Esophagus muscularis mucosa (tissue), 4 donors: Measurements from ENCODE around the gene KDM6B. TPM values are rescaled to one million over a fixed set of nuclear protein-coding genes. Genes with fewer than 3 reads are reported as not detected.
"Not testable (repeated sequence)": the region's sequence is repeated elsewhere in the genome, so short reads cannot be mapped to it uniquely, and the experiment has no call there.

Experiments
- DNase-seq: peaks from one replicate; pipeline ENCODE4 v3.0.0-alpha.2; 2017; ENCODE audit errors: extremely low spot score
- H3K27ac ChIP-seq, 4 donors: fragments of 200-600 bp; sonication (generic); replicated peaks in 1 of 4; 1 replicate in 3 of 4; 2 replicates in 1 of 4; pipeline ENCODE4 v1.5.1; 2016 to 2019; ENCODE audit warnings: mild to moderate bottlenecking in 1 of 4
- H3K27me3 ChIP-seq, 4 donors: fragments of 200-600 bp; sonication (generic); one replicate each; pipeline versions ENCODE4 v1.5.1 to v1.6.0; 2016 to 2019
- H3K36me3 ChIP-seq, 4 donors: fragments of 200-600 bp; sonication (generic); one replicate each; pipeline ENCODE4 v1.5.1; 2016 to 2019
- H3K4me1 ChIP-seq, 4 donors: fragments of 200-600 bp; sonication (generic); one replicate each; pipeline ENCODE4 v1.5.1; 2016 to 2019
- H3K4me3 ChIP-seq, 4 donors: fragments of 200-600 bp; sonication (generic); 1 replicate in 2 of 4; 2 replicates in 2 of 4; pipeline ENCODE4 v1.5.1; 2016 to 2019; ENCODE audit warnings: mild to moderate bottlenecking in 4 of 4, moderate library complexity in 1 of 4
- H3K9me3 ChIP-seq, 4 donors: fragments of 200-600 bp; sonication (generic); 1 replicate in 3 of 4; 2 replicates in 1 of 4; pipeline ENCODE4 v1.5.1; 2016 to 2019
- EP300 ChIP-seq: sonication (generic); formaldehyde crosslinking; IDR thresholded peaks from one replicate; pipeline ENCODE4 v1.6.1; 2017; ENCODE audit warnings: antibody characterized with exemption
- POLR2A ChIP-seq: fragments of 450-650 bp; IDR thresholded peaks from one replicate; pipeline ENCODE4 v1.6.1; 2017; ENCODE audit warnings: antibody characterized with exemption, moderate library complexity, mild to moderate bottlenecking, low read depth
- POLR2AphosphoS5 ChIP-seq, 2 donors: sonication (generic); formaldehyde crosslinking; IDR thresholded peaks; one replicate each; pipeline ENCODE4 v1.6.1; 2017; ENCODE audit warnings: antibody characterized with exemption in 2 of 2
- WGBS: methylation state at CpG from one replicate; pipeline ENCODE4 v1.1.5; 2018; 5-methylcytosine and 5-hydroxymethylcytosine counted together
- intact Hi-C: fragments of 100-400 bp; cut with DNase I; formaldehyde crosslinking; loops from one replicate; pipeline ENCODE4 v1.15.1; 2023
- total RNA-seq, 4 donors: library from RNA; depleted of rRNA; stranded (reverse); fragments of >200 nt; gene quantifications; one replicate each; pipeline versions ENCODE4 v1.1.0 to v1.2.1, GENCODE V29; 2016
- TF ChIP-seq, protein P1 (sequence below), 3 experiments: fragments of 200-600 bp in 2 of 3; fragments of 450-650 bp in 1 of 3; sonication (generic) in 2 of 3; IDR thresholded peaks; one replicate each; pipeline ENCODE4 v1.5.1; 2017 to 2019; ENCODE audit warnings: antibody characterized with exemption in 3 of 3, mild to moderate bottlenecking in 2 of 3, moderate library complexity in 1 of 3

The KDM6B gene
- total RNA-seq, 4 donors from 2014 or later: 10.8 to 101 (median 15.1) TPM

DNA sequence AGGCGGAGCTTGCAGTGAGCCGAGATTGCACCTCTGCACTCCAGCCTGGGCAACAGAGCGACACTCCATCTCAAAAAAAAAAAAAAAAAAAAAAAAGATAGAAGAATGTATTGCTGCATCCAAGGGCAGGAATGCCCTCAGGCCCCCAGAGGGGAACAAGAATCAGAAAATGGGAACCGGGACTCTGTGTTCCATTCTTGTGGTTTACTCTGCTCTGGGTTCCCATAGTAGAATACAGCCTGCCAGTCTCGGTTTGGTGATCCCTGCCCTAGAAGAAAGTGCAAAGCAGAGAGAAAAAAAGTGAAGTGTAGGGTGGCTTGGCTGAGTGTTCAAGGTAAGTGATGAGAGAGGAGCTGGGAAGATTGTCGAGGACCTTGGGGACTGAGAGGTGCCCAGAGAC lies 27.4 kb upstream of the KDM6B start:
- Histone ChIP-seq H3K9me3 (no peaks in the 10 kb centered on the region), H3K27ac (no peak overlapping the region), H3K4me3 (no peak overlapping the region), H3K4me1 (no peaks in the 10 kb centered on the region), H3K27me3 (peaks cover 0 to 39% (median 0%) of the 10 kb centered on the region in 4 donors), H3K36me3 (no peaks in the 10 kb centered on the region)
- TF ChIP-seq POLR2A (no peak), EP300 (no peak), POLR2AphosphoS5 (IDR thresholded peaks at IDR 0.05) (no peak)
- TF ChIP-seq, protein P1, sequence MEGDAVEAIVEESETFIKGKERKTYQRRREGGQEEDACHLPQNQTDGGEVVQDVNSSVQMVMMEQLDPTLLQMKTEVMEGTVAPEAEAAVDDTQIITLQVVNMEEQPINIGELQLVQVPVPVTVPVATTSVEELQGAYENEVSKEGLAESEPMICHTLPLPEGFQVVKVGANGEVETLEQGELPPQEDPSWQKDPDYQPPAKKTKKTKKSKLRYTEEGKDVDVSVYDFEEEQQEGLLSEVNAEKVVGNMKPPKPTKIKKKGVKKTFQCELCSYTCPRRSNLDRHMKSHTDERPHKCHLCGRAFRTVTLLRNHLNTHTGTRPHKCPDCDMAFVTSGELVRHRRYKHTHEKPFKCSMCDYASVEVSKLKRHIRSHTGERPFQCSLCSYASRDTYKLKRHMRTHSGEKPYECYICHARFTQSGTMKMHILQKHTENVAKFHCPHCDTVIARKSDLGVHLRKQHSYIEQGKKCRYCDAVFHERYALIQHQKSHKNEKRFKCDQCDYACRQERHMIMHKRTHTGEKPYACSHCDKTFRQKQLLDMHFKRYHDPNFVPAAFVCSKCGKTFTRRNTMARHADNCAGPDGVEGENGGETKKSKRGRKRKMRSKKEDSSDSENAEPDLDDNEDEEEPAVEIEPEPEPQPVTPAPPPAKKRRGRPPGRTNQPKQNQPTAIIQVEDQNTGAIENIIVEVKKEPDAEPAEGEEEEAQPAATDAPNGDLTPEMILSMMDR (IDR thresholded peaks at IDR 0.05): no peak
- no peak for DNase-seq
- 77% methylated on average over 6 of the region's 6 CpGs for WGBS
- intact Hi-C loops: no loop called here

DNA sequence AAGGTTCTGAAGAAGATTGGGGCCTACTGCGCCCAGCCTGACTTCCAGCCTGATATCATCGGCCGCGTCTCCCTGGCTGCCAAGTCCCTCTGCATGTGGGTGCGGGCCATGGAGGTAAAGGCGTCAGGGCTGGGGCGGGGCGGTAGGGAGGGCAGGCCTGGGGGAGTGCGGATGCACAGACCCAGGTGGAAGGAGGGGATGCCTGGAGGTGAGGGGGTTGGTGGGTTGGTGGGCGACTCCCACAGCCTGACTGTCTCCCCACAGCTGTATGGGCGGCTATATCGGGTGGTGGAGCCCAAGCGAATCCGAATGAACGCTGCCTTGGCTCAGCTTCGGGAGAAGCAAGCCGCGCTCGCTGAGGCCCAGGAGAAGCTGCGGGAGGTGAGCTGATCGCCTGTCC lies 26.8 kb upstream of the KDM6B start:
- TF ChIP-seq, protein P1 (IDR thresholded peaks at IDR 0.05): no peak
- TF ChIP-seq POLR2A (no peak), POLR2AphosphoS5 (IDR thresholded peaks at IDR 0.05) (no peak), EP300 (no peak)
- intact Hi-C loops: no loop called here
- no peak overlapping the region for H3K27ac ChIP-seq
- no peaks in the 10 kb centered on the region for H3K36me3 ChIP-seq
- WGBS: 87% methylated on average over 11 of the region's 21 CpGs
- H3K27me3 ChIP-seq: peaks cover 0 to 39% (median 0%) of the 10 kb centered on the region in 4 donors
- H3K9me3 ChIP-seq: no peaks in the 10 kb centered on the region
- DNase-seq: no peak
- no peaks in the 10 kb centered on the region for H3K4me1 ChIP-seq
- H3K4me3 ChIP-seq: no peak overlapping the region

DNA sequence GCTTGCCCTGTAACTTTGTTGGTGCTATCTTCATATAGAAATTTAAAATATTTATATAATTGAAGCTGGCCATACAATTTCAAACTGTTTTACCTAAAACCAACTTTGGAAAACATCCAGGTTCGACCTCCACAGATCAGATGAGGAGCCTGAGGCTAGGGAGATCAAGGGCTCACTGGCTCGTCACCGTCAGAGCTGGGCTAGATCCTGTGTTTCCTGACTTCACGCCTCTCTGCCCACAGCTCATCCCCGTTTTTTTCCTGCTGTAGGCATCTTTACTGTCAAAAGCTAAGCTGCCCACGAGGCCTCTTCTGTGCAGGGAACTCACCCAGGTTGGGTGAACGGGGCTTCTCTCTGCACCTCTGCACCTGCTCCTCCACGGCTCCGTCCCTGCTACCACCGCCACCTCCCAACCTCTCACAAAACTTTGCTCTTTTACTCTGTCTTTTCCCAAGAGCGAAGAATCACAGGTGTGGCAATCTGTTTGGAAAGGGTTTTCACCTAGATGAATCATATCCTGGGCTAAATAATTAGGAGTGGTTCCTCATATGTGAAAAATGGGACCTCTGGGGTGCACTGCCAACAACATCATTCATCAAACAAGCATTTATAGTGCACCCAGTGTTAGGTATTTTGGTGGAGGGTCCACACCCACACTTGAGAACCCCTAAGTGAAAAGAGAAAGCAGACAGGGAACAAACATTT lies 24.8 kb upstream of the KDM6B start:
- WGBS: 73% methylated on average over 11 of the region's 11 CpGs
- no peak for DNase-seq
- intact Hi-C loops: no loop called here
- Histone ChIP-seq H3K27me3 (peaks cover 0 to 24% (median 0%) of the 10 kb centered on the region in 4 donors), H3K36me3 (no peaks in the 10 kb centered on the region), H3K27ac (no peak overlapping the region), H3K4me3 (no peak overlapping the region), H3K9me3 (no peaks in the 10 kb centered on the region), H3K4me1 (no peaks in the 10 kb centered on the region)
- TF ChIP-seq POLR2A: no peak
- TF ChIP-seq, protein P1 (IDR thresholded peaks at IDR 0.05): no peak
- TF ChIP-seq EP300: no peak

DNA sequence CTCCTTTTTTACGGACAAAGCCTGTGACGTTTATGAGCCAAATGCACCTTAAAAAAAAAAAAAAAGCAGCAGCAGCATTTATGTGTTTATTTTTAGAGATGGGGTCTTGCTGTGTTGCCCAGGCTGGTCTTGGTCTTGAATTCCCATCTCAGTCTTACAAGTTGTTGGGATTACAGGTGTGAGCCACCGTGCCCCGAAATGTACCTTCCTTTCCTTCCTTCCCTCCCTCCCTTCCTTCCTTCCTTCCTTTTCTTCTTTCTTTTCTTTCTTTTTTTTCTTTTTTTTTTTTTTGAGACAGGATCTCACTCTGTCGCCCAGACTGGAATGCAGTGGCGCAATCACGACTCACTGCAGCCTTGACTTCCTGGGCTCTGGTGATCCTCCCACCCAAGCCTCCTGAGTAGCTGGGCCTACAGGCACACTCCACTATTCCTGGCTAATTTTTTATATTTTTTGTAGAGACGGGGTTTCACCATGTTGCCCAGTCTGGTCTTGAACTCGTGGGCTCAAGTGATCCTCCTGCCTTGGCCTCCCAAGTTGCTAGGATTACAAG lies 24.1 kb upstream of the KDM6B start:
- peaks cover 0 to 18% (median 0%) of the 10 kb centered on the region in 4 donors for H3K27me3 ChIP-seq
- H3K27ac ChIP-seq, H3K4me1 ChIP-seq, intact Hi-C loops, H3K9me3 ChIP-seq, H3K36me3 ChIP-seq, DNase-seq, H3K4me3 ChIP-seq: not testable (repeated sequence)
- 85% methylated on average over 9 of the region's 9 CpGs for WGBS

DNA sequence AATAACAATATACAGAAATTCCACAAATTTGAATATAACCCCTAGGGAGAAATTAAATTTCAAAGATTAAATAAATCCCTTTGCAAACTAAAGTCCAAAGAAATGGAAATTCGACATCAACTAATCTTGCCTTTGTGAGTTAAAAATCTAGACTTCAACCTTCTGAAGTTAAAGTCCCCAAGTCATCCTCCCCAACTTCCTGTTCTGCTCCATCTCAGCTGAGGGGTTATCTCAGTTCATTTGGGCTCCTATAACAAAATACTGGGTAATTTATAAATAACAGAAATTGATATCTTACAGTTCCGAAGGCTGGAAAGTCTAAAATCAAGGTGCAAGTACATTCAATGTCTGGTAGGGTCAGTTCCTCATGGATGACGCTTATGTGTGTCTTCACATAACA lies 22.8 kb upstream of the KDM6B start:
- no peak overlapping the region for H3K27ac ChIP-seq
- no peaks in the 10 kb centered on the region for H3K4me1 ChIP-seq
- H3K9me3 ChIP-seq: no peaks in the 10 kb centered on the region
- WGBS: 77% methylated on average over 3 of the region's 3 CpGs
- DNase-seq: no peak
- H3K36me3 ChIP-seq: no peaks in the 10 kb centered on the region
- H3K27me3 ChIP-seq: peaks cover 0 to 17% (median 0%) of the 10 kb centered on the region in 4 donors
- H3K4me3 ChIP-seq: no peak overlapping the region
- intact Hi-C loops: no loop called here
- TF ChIP-seq POLR2A (no peak), POLR2AphosphoS5 (IDR thresholded peaks at IDR 0.05) (no peak), EP300 (no peak)
- TF ChIP-seq, protein P1 (IDR thresholded peaks at IDR 0.05): no peak
